GM12878 (cell line): Measurements from ENCODE around the gene CAMK2B. TPM values are rescaled to one million over a fixed set of nuclear protein-coding genes. Genes with fewer than 3 reads are reported as not detected.

Experiments
- ATAC-seq: fragments of 200-7000 bp; cut with Tn5 transposase; 3 replicates; pipeline ENCODE4 v1.9.1; 2020; ENCODE audit warnings: mild to moderate bottlenecking, moderate library complexity
- BruUV-seq: library from RNA; stranded (reverse); fragments of 400-500 nt; replicated peaks from 2 replicates; lab custom pipeline; 2021; lab: Mats Ljungman, UMichigan
- CTCF ChIA-PET: fragments of 300-600 bp; sonication (Branson Sonifier 250); formaldehyde crosslinking; extraction: SDS; loops from one replicate; lab custom pipeline; 2021; ENCODE audit warnings: inconsistent platforms; lab: Yijun Ruan, JAX
- POLR2A ChIA-PET: fragments of 350-600 bp; formaldehyde crosslinking; extraction: SDS; loops from one replicate; lab custom pipeline; 2021; ENCODE audit warnings: inconsistent platforms; lab: Charles Lee
- RAD21 ChIA-PET: fragments of 300-600 bp; sonication (Branson Sonifier 250); formaldehyde crosslinking; loops from one replicate; lab custom pipeline; 2023; ENCODE audit warnings: antibody characterized with exemption; ENCODE audit not compliant: unreplicated experiment; lab: Charles Lee
- SMC1A ChIA-PET: fragments of 300-600 bp; sonication (Branson Sonifier 250); formaldehyde crosslinking; loops from one replicate; lab custom pipeline; 2023; ENCODE audit not compliant: unreplicated experiment, uncharacterized antibody; lab: Charles Lee
- DNase-seq: peaks from one replicate; pipeline ENCODE4 v3.0.0-alpha.2; 2011; ENCODE audit warnings: low read depth, low spot score
- FAIRE-seq: peaks from 3 replicates; lab custom pipeline; 2011; peaks lifted over from hg19 to GRCh38; lab: Jason Lieb, UNC
- H2AFZ ChIP-seq: 2 replicates; pipeline ENCODE4 v1.6.0; 2011; ENCODE audit warnings: low read depth, low read length, control low read depth; ENCODE audit not compliant: control insufficient read depth
- H3K27ac ChIP-seq: 2 replicates; pipeline ENCODE4 v1.5.1; 2011; ENCODE audit warnings: control low read depth; ENCODE audit not compliant: control insufficient read depth, insufficient read depth
- H3K27me3 ChIP-seq, 2 experiments: replicated peaks in 1 of 2; 2 replicates each; pipeline versions ENCODE4 v1.6.0 to v1.6.1; 2011; ENCODE audit warnings: low read length in 1 of 2; ENCODE audit not compliant: control insufficient read depth in 2 of 2, insufficient read depth in 2 of 2
- H3K36me3 ChIP-seq, 2 experiments: 2 replicates each; pipeline ENCODE4 v1.5.1; 2011; ENCODE audit warnings: low read length in 1 of 2; ENCODE audit not compliant: control insufficient read depth in 2 of 2, insufficient read depth in 2 of 2
- H3K4me1 ChIP-seq: 2 replicates; pipeline ENCODE4 v1.6.1; 2011; ENCODE audit warnings: mild to moderate bottlenecking, low read length, moderate library complexity, mixed read lengths; ENCODE audit not compliant: control insufficient read depth, insufficient read depth
- H3K4me2 ChIP-seq: 2 replicates; pipeline ENCODE4 v1.6.0; 2011; ENCODE audit warnings: control low read depth; ENCODE audit not compliant: control insufficient read depth, insufficient read depth
- H3K4me3 ChIP-seq: fragments of 200-600 bp; sonication (generic); 2 replicates; pipeline ENCODE4 v1.5.1; 2016
- H3K79me2 ChIP-seq: 2 replicates; pipeline ENCODE4 v1.6.0; 2011; ENCODE audit warnings: low read length; ENCODE audit not compliant: control insufficient read depth, insufficient read depth
- H3K9ac ChIP-seq: 2 replicates; pipeline ENCODE4 v1.8.0; 2011; ENCODE audit warnings: low read length, control low read depth, mixed read lengths; ENCODE audit not compliant: control insufficient read depth, insufficient read depth
- H3K9me3 ChIP-seq: replicated peaks from 3 replicates; pipeline ENCODE4 v1.5.1; 2011; ENCODE audit warnings: mild to moderate bottlenecking, low read length; ENCODE audit not compliant: control insufficient read depth, insufficient read depth
- H4K20me1 ChIP-seq: 2 replicates; pipeline ENCODE4 v1.6.0; 2011; ENCODE audit not compliant: control insufficient read depth, insufficient read depth
- BMI1 ChIP-seq: fragments of 450-650 bp; IDR thresholded peaks from 2 replicates; pipeline ENCODE4 v1.6.1; 2016; ENCODE audit warnings: mild to moderate bottlenecking, moderate library complexity, borderline replicate concordance
- CHD1 ChIP-seq: IDR thresholded peaks from 2 replicates; pipeline ENCODE4 v1.6.1; 2012; ENCODE audit warnings: low read depth, low read length, improper control_type of control experiment
- ESRRA ChIP-seq: IDR thresholded peaks from 2 replicates; pipeline ENCODE4 v1.6.1; 2012; ENCODE audit warnings: mild to moderate bottlenecking, low read length, improper control_type of control experiment
- IRF4 ChIP-seq: IDR thresholded peaks from 2 replicates; pipeline ENCODE4 v1.6.1; 2011; ENCODE audit warnings: low read depth, low read length
- JUND ChIP-seq: IDR thresholded peaks from 2 replicates; pipeline ENCODE4 v1.6.1; 2012; ENCODE audit warnings: low read depth, mild to moderate bottlenecking, low read length, improper control_type of control experiment, moderate library complexity
- MYB ChIP-seq: fragments of 150-350 bp; IDR thresholded peaks from 2 replicates; pipeline ENCODE4 v1.6.1; 2014; ENCODE audit warnings: mild to moderate bottlenecking, low read depth, low read length, borderline replicate concordance
- NBN ChIP-seq: fragments of 450-650 bp; IDR thresholded peaks from 2 replicates; pipeline ENCODE4 v1.6.1; 2016
- NFYA ChIP-seq: IDR thresholded peaks from 2 replicates; pipeline ENCODE4 v1.6.1; 2011; ENCODE audit warnings: low read depth, mild to moderate bottlenecking, low read length, improper control_type of control experiment, borderline replicate concordance
- PML ChIP-seq: IDR thresholded peaks from 2 replicates; pipeline ENCODE4 v1.6.1; 2012; ENCODE audit warnings: low read length, inconsistent platforms
- RAD51 ChIP-seq: fragments of 450-650 bp; IDR thresholded peaks from 2 replicates; pipeline ENCODE4 v1.6.1; 2016; ENCODE audit warnings: moderate library complexity, mild to moderate bottlenecking, inconsistent platforms
- ZBED1 ChIP-seq: IDR thresholded peaks from 2 replicates; pipeline ENCODE4 v1.6.1; 2016; ENCODE audit warnings: borderline replicate concordance
- ZNF217 ChIP-seq: fragments of 450-650 bp; IDR thresholded peaks from 2 replicates; pipeline ENCODE4 v1.6.1; 2017; ENCODE audit warnings: antibody characterized with exemption, mild to moderate bottlenecking
- WGBS: methylation state at CpG from one replicate; pipeline ENCODE4 v1.1.6; 2016; ENCODE audit warnings: low lambda C conversion rate; ENCODE audit not compliant: insufficient replicate concordance, insufficient coverage; ENCODE audit errors: missing lambda C conversion rate; 5-methylcytosine and 5-hydroxymethylcytosine counted together
- in situ Hi-C: fragments of 300-500 bp; cut with MboI; formaldehyde crosslinking; loops from 9 replicates; pipeline ENCODE4 v1.14.3; 2018; ENCODE audit warnings: mixed read lengths
- intact Hi-C: fragments of 100-400 bp; cut with micrococcal nuclease; formaldehyde crosslinking; loops from one replicate; pipeline ENCODE4 v1.14.2; 2022; ENCODE audit not compliant: unreplicated experiment
- polyA plus RNA-seq, 11 experiments: library from polyadenylated mRNA; depleted of rRNA in 4 of 11; unstranded in 6 of 11; stranded (reverse) in 5 of 11; fragments of >200 nt; fragmentation: Nextera tagmentation in 4 of 11; fragmentation: Illumina TruSeq in 1 of 11; extraction: Ambion mirVana in 4 of 11; extraction: Trizol in 1 of 11; gene quantifications; 1 replicate in 1 of 11; 2 replicates in 10 of 11; pipeline versions ENCODE4 v1.2.1 to v1.2.3, GENCODE V29; 2011 to 2016; ENCODE audit warnings: inconsistent platforms in 2 of 11, missing spikeins in 2 of 11, low read depth in 1 of 11
- total RNA-seq, 4 experiments: library from RNA; depleted of rRNA in 3 of 4; stranded (reverse); fragments of >200 nt in 3 of 4; fragmentation: Illumina TruSeq in 1 of 4; extraction: Trizol in 1 of 4; gene quantifications; 2 replicates each; pipeline versions ENCODE4 v1.2.1 to v1.2.3, GENCODE V29; 2013 to 2021
- TF ChIP-seq, protein P1 (sequence below), 3 experiments: IDR thresholded peaks in 2 of 3; conservative IDR thresholded peaks in 1 of 3; 2 replicates each; pipeline ENCODE4 v1.5.1; 2011; ENCODE audit warnings: low read depth in 3 of 3, low read length in 3 of 3, mild to moderate bottlenecking in 3 of 3, control low read depth in 2 of 3, moderate library complexity in 2 of 3, inconsistent platforms in 1 of 3, mixed read lengths in 1 of 3; ENCODE audit not compliant: control insufficient read depth in 2 of 3, insufficient read depth in 1 of 3; ENCODE audit errors: extremely low read depth in 1 of 3
- TF ChIP-seq, protein P2 (sequence below): IDR thresholded peaks from 2 replicates; pipeline ENCODE4 v1.6.1; 2011; ENCODE audit warnings: borderline replicate concordance, low read depth, mild to moderate bottlenecking, moderate library complexity, mixed read lengths, low read length; ENCODE audit not compliant: insufficient read depth; ENCODE audit errors: extremely low read length

The CAMK2B gene
- total and polyA plus RNA-seq, 10 of the 15 experiments (the other 5 are each of a cell fraction or from before 2014, with no cell fraction given), result 0.06 to 0.23 (median 0.11) TPM; not detected in 5

DNA sequence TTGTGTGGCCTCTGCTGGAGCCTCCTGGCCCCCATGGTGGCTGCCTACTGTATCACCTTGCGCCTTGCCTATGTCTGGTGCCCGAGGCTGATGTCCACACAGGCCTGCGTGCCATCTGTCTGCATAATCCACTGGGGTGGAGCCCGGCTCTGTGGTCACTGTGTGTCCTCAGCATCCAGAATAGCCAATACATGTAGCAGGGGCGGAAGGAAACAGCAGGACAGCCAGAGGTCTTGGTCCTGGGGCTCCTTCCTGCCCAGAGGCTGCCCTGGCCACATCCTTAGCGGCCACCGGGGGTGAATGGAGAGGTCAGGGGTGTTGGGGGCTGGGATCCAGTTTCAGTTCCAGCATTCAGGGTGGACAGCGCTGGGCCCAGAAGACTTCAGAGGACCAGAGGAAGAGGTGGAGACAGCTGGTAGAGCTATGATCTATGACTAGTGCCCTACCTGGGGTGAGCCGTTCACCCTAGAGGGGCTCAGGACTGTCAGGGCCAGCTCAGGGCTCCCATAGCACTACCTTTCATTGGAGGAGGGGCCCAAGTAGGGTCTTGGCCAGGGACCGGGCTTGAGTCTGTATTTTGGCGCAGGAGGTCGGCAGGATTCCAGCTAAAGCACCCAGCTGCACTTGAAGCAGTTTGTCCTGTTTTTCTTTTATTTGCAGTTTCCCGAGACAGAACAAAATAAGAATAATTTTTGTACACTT is 108.7 kb downstream of the CAMK2B start:
- WGBS, result 58% methylated on average over 13 of the region's 13 CpGs

GRCh38 chr7:44216019-44216418 is 109.4 kb downstream of the CAMK2B start:
- Histone ChIP-seq H3K27ac (no peak overlapping the region), H3K9me3 (no peaks in the 10 kb centered on the region), H3K4me1 (peaks cover 7% of the 10 kb centered on the region), H3K4me2 (no peak overlapping the region), H2AFZ (no peak overlapping the region), H3K36me3 (peaks cover 10 to 12% of the 10 kb centered on the region in 2 experiments), H3K79me2 (no peaks in the 10 kb centered on the region), H3K27me3 (no peaks in the 10 kb centered on the region), H3K4me3 (no peak overlapping the region), H3K9ac (no peak overlapping the region), H4K20me1 (no peaks in the 10 kb centered on the region; the same call in 1 of the 2 replicates)
- CTCF ChIA-PET, result no interaction called here
- SMC1A ChIA-PET, result no interaction called here
- no peak for FAIRE-seq
- RAD21 ChIA-PET, result no interaction called here
- no peak for ATAC-seq
- intact Hi-C loops (no loop called here), in situ Hi-C loops (no loop called here)
- POLR2A ChIA-PET, result no interaction called here
- TF ChIP-seq BMI1, result no peak
- no peak for TF ChIP-seq CHD1
- no peak for TF ChIP-seq NFYA
- TF ChIP-seq, protein P1, sequence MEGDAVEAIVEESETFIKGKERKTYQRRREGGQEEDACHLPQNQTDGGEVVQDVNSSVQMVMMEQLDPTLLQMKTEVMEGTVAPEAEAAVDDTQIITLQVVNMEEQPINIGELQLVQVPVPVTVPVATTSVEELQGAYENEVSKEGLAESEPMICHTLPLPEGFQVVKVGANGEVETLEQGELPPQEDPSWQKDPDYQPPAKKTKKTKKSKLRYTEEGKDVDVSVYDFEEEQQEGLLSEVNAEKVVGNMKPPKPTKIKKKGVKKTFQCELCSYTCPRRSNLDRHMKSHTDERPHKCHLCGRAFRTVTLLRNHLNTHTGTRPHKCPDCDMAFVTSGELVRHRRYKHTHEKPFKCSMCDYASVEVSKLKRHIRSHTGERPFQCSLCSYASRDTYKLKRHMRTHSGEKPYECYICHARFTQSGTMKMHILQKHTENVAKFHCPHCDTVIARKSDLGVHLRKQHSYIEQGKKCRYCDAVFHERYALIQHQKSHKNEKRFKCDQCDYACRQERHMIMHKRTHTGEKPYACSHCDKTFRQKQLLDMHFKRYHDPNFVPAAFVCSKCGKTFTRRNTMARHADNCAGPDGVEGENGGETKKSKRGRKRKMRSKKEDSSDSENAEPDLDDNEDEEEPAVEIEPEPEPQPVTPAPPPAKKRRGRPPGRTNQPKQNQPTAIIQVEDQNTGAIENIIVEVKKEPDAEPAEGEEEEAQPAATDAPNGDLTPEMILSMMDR (IDR thresholded peaks at IDR 0.05 in 2 of 3, conservative IDR thresholded peaks at IDR 0.05 in 1 of 3; ENCODE audit: control insufficient read depth in 2 of 3, extremely low read depth in 1 of 3, insufficient read depth in 1 of 3, low read depth in 3 of 3, low read length in 3 of 3), result no peak
- no peak for TF ChIP-seq ZNF217
- TF ChIP-seq RAD51, result no peak
- 75% methylated on average over 8 of the region's 8 CpGs for WGBS
- BruUV-seq, result no TSS peak
- no peak for DNase-seq

More for the DNA sequence above, 108.7 kb downstream of the CAMK2B start:
- no peak for DNase-seq
- Histone ChIP-seq H3K27me3 (no peaks in the 10 kb centered on the region), H3K36me3 (peaks cover 7% of the 10 kb centered on the region in 2 experiments), H3K79me2 (no peaks in the 10 kb centered on the region), H3K4me1 (peaks cover 7% of the 10 kb centered on the region), H3K9ac (no peak overlapping the region), H2AFZ (no peak overlapping the region), H3K4me3 (no peak overlapping the region), H3K27ac (no peak overlapping the region), H3K4me2 (no peak overlapping the region), H4K20me1 (no peaks in the 10 kb centered on the region; the same call in 1 of the 2 replicates), H3K9me3 (no peaks in the 10 kb centered on the region)
- no peak for TF ChIP-seq ZBED1
- TF ChIP-seq MYB, result no peak
- TF ChIP-seq PML, result no peak
- TF ChIP-seq NBN, result no peak
- no peak for TF ChIP-seq JUND
- TF ChIP-seq, protein P2, sequence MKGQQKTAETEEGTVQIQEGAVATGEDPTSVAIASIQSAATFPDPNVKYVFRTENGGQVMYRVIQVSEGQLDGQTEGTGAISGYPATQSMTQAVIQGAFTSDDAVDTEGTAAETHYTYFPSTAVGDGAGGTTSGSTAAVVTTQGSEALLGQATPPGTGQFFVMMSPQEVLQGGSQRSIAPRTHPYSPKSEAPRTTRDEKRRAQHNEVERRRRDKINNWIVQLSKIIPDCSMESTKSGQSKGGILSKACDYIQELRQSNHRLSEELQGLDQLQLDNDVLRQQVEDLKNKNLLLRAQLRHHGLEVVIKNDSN, result no peak
- no peak for TF ChIP-seq ESRRA
- no peak for TF ChIP-seq IRF4
- ChIA-PET RAD21 (no interaction called here), SMC1A (no interaction called here), POLR2A (no interaction called here), CTCF (interaction anchor here (0.6 kb wide), 1 partner anchor 167 kb away, joined by 3 read pairs; no protein-coding TSS in a partner anchor)
- ATAC-seq, result no peak
- no TSS peak for BruUV-seq
- FAIRE-seq, result no peak
- intact Hi-C loops, result no loop called here
- in situ Hi-C loops, result no loop called here
